ENCODE data around the gene KIF3C. TPM values are rescaled to one million over a fixed set of nuclear protein-coding genes. Genes with fewer than 3 reads are reported as not detected.

The KIF3C gene
- total and polyA plus RNA-seq, 2 of the 4 experiments (the other 2 are of a cell fraction): 8.3 to 15.4 TPM

DNA sequence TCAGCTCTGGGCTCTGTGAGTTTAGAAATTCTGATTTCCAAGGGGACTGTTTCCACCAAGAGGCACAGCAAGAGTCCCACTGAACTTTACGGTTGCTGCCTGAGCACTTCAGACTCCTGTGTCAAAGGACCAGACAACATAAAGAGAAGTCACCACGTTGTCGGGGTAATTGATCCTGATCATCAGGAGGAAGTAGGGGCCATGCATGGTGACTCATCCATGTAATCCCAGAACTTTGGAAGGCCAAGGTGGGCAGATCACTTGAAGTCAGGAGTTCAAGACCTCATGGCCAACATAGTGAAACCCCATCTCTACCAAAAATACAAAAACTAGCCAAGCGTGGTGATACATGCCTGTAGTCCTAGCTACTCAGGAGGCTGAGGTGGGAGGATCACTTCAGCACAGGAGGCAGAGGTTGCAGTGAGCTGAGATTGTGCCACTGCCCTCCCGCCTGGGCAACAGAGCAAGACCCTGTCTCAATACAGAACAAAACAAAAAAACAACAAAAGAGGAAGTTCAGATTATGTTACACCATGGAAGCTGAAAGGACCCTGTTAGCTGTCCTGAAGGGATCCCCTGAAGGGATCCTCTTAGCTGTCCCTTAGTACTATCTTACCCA is 94.6 kb downstream of the KIF3C start:
- Histone ChIP-seq H3K9me1 (ENCODE audit: insufficient read depth, low read length) (no peaks in the 10 kb centered on the region), H2AFZ (replicated peaks; ENCODE audit: low read length, poor library complexity) (no peak overlapping the region), H4K91ac (ENCODE audit: insufficient read depth, low read depth, low read length) (no peak overlapping the region), H3K56ac (ENCODE audit: extremely low read depth, insufficient read depth, low read length) (no peak overlapping the region), H2BK15ac (ENCODE audit: low read depth, low read length) (peak overlapping the region; percentile 37; the same call in 1 of the 3 replicates), H4K20me1 (ENCODE audit: insufficient read depth, low read length) (no peaks in the 10 kb centered on the region), H3K4ac (ENCODE audit: low read depth, low read length) (no peak overlapping the region), H3K27ac (ENCODE audit: insufficient read depth, low read length) (no peak overlapping the region), H2BK120ac (ENCODE audit: low read depth, low read length) (no peak overlapping the region), H3K4me2 (ENCODE audit: low read depth, low read length) (no peak overlapping the region), H3K36me3 (ENCODE audit: control insufficient read depth, insufficient read depth, low read length) (no peaks in the 10 kb centered on the region), H4K5ac (ENCODE audit: low read depth, low read length) (no peak overlapping the region), H3K9me3 (ENCODE audit: control insufficient read depth, insufficient read depth, low read length) (no peaks in the 10 kb centered on the region), H2BK20ac (ENCODE audit: low read depth, low read length) (no peak overlapping the region), H3K14ac (replicated peaks; ENCODE audit: low read depth, low read length) (no peak overlapping the region), H3K4me3 (ENCODE audit: insufficient read depth, low read depth, low read length) (no peak overlapping the region), H3K23ac (ENCODE audit: low read depth, low read length) (no peak overlapping the region), H4K8ac (ENCODE audit: low read depth in 2 of 2, low read length in 2 of 2) (no peak overlapping the region), H3K27me3 (ENCODE audit: control insufficient read depth, insufficient read depth, low read length) (0 out of 2 replicates have a peak, but pooled peaks cover 2% of the 10 kb centered on the region), H3K4me1 (ENCODE audit: control insufficient read depth, insufficient read depth, low read length) (peaks cover 6% of the 10 kb centered on the region; the same call in 1 of the 2 replicates), H3K9ac (ENCODE audit: low read depth, low read length) (no peak overlapping the region), H2AK5ac (ENCODE audit: low read depth, low read length) (no peak overlapping the region; the same call in 1 of the 2 replicates), H2BK5ac (ENCODE audit: low read depth, low read length, poor library complexity, severe bottlenecking) (no peak overlapping the region), H2AK9ac (replicated peaks; ENCODE audit: low read depth, low read length, poor library complexity) (no peak overlapping the region), H3K79me1 (ENCODE audit: low read depth in 1 of 2, low read length in 2 of 2) (no peaks in the 10 kb centered on the region), H3K18ac (ENCODE audit: low read depth, low read length) (no peak overlapping the region)
- ATAC-seq (ENCODE audit: low read depth) (no peak), DNase-seq (no peak)
- no peak for TF ChIP-seq MAFK (IDR thresholded peaks at IDR 0.05; ENCODE audit: low read depth, low read length)
- TF ChIP-seq CEBPB (IDR thresholded peaks at IDR 0.05; ENCODE audit: low read depth, low read length): no peak
- no peak for TF ChIP-seq POLR2A (IDR thresholded peaks at IDR 0.05; ENCODE audit: low read depth, low read length)
- TF ChIP-seq MAZ (IDR thresholded peaks at IDR 0.05; ENCODE audit: borderline replicate concordance, low read depth, low read length): no peak
- TF ChIP-seq SMC3 (IDR thresholded peaks at IDR 0.05; ENCODE audit: low read depth, low read length): no peak
- no peak for TF ChIP-seq RFX5 (IDR thresholded peaks at IDR 0.05; ENCODE audit: low read depth, low read length)
- no peak for TF ChIP-seq MXI1 (IDR thresholded peaks at IDR 0.05; ENCODE audit: borderline replicate concordance, low read depth, low read length)
- TF ChIP-seq BHLHE40 (IDR thresholded peaks at IDR 0.05; ENCODE audit: low read depth, low read length): no peak
- no peak for TF ChIP-seq CTCF (conservative IDR thresholded peaks at IDR 0.05; ENCODE audit: low read depth, low read length)
- TF ChIP-seq CHD1 (IDR thresholded peaks at IDR 0.05; ENCODE audit: low read depth, low read length): no peak
- no peak for TF ChIP-seq FOS (IDR thresholded peaks at IDR 0.05; ENCODE audit: low read depth, low read length)
- no peak for TF ChIP-seq NFE2L2 (IDR thresholded peaks at IDR 0.05; ENCODE audit: low read depth, low read length)
- 88% methylated on average over 1 of the region's 5 CpGs; no CpG with 5 or more reads in 1 of the 2 experiments for WGBS, 2 experiments (ENCODE audit: extremely low coverage in 2 of 2, insufficient read length in 1 of 2)
- POLR2A ChIA-PET (ENCODE audit: unreplicated experiment): no interaction called here
- in situ Hi-C loops (cut with MboI; ENCODE audit: low sequenced_read_pairs) (no loop called here), intact Hi-C loops (cut with micrococcal nuclease) (no loop called here), dilution Hi-C loops (cut with HindIII; ENCODE audit: low sequenced_read_pairs, unreplicated experiment) (no loop called here)
- no TSS peak for BruUV-seq (replicated peaks)
- CTCF ChIA-PET: no interaction called here

Data from IMR-90 (cell line).